ENCODE data around the gene SEPTIN6.

DNA sequence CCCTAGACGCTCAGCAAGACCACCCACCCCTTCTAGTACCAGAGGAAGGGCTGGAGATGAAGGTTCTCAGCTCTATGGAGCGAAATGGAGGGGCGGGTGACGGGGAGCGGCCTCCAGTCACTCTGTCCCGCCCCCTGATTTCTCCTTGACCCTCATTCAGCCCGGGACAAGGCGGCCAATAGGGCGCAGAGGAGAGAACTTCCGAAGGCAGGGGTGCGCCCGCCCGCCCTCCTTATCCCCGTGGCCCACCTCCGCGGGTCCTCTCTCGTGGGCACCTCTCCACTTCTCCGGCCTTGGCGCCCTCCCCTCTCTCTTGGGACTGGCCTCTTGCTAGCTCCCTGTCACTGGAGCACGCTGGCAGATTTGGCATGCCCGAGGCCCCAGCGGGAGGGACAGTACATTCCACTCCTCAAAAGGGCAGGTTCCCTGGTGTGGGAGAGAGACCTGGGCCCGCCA lies 1.1 kb upstream of the SEPTIN6 start:
- TF ChIP-seq EGR1 (IDR thresholded peaks at IDR 0.05; ENCODE audit: borderline replicate concordance, low read depth, low read length) (no peak), RFX5 (IDR thresholded peaks at IDR 0.05; ENCODE audit: borderline replicate concordance, low read depth, low read length) (no peak), YY1 (IDR thresholded peaks at IDR 0.05; ENCODE audit: low read depth, low read length) (no peak)
